ELR (cell line): Measurements from ENCODE around the gene RNF212.

ENCODE experiments used
- DNase-seq: peaks from one replicate; pipeline ENCODE4 v3.0.0-alpha.2; 2015; ENCODE audit warnings: low read depth

Gene RNF212

GRCh38 chr4:1090465-1091440 is 22.6 kb downstream of the RNF212 start:
- no peak for DNase-seq

- DNase-seq: no peak
Observed at GRCh38 chr4:1090036-1090435, 23.3 kb downstream of the RNF212 start.

- no peak for DNase-seq
Observed at GRCh38 chr4:1087371-1087770, 26.0 kb downstream of the RNF212 start.

GRCh38 chr4:1086011-1086410 is 27.4 kb downstream of the RNF212 start:
- no peak for DNase-seq

GRCh38 chr4:1085404-1085799 is 28.0 kb downstream of the RNF212 start:
- no peak for DNase-seq

- no peak for DNase-seq
Observed at GRCh38 chr4:1084796-1085403, 28.5 kb downstream of the RNF212 start.

- DNase-seq: no peak
Observed at GRCh38 chr4:1084394-1084793, 29.0 kb downstream of the RNF212 start.

GRCh38 chr4:1082215-1083182 is 30.9 kb downstream of the RNF212 start:
- DNase-seq: peak; percentile 79

- peak; percentile 60 for DNase-seq
Observed at GRCh38 chr4:1081689-1082040, 31.7 kb downstream of the RNF212 start.

- peak; percentile 70 for DNase-seq
Observed at GRCh38 chr4:1080961-1081688, 32.2 kb downstream of the RNF212 start.

- no peak for DNase-seq
Observed at GRCh38 chr4:1080432-1080831, 32.9 kb downstream of the RNF212 start.

GRCh38 chr4:1079711-1080265 is 33.6 kb downstream of the RNF212 start:
- DNase-seq: no peak

GRCh38 chr4:1078490-1078889 is 34.9 kb downstream of the RNF212 start:
- no peak for DNase-seq

- DNase-seq: no peak
Observed at GRCh38 chr4:1077711-1078477, 35.5 kb downstream of the RNF212 start.

- DNase-seq: no peak
Observed at GRCh38 chr4:1075809-1076699, 37.3 kb downstream of the RNF212 start.

- no peak for DNase-seq
Observed at GRCh38 chr4:1075225-1075624, 38.1 kb downstream of the RNF212 start.

GRCh38 chr4:1074077-1074476 is 39.3 kb downstream of the RNF212 start:
- no peak for DNase-seq

GRCh38 chr4:1072830-1073446 is 40.4 kb downstream of the RNF212 start:
- peak; percentile 67 for DNase-seq

- DNase-seq: no peak
Observed at GRCh38 chr4:1069394-1069793, 44.0 kb downstream of the RNF212 start.
